ENCODE data around the gene AKR1A1.
"Not testable (repeated sequence)": the region's sequence is repeated elsewhere in the genome, so short reads cannot be mapped to it uniquely, and the experiment has no call there.

AKR1A1 gene

DNA sequence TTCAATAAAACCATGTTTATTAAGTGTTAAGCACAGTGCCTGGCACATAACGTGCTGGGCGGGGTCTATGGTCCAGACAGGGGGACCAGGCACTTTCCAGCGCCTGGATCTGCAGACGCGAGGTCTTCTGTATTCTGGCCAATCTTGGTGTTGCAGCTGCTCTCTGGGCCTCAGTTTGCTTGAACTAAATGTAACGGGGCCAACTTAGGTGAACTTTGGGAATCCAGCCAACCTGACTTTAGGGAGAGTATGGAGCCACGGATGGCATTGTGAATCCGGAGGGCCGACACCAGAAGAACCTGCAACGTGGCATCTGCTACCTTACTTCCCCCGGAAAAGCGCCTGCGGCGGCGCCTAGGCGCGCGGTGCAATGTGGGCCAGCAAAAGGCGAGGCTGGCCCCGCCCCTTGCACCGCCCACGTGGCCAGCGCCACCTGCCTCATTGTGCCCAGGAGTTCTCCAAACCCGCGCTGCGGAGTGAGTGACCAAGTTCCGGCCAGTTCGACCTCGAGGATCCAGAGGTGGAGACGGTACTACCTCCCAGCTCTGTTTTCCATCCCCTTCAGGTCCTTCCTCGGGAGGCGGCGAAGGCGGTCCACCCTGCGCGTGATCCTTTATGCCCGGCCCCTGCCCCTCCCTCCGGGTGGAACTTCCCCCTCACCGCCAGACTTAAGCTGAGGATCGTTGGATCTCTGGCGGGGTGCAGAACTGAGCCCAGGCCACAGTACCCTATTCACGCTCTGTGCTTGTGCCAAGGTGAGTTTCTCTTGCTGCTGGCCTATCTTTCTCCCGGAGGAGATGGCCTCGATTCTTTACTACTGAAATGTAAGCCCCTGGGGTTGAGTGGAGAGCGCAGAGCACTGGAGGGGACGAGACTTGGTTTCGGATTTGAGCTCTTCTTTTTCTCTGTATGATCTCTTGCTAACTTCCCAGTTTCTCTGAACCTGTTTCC lies at the start of gene AKR1A1:
TSS of gene AKR1A1 (plus strand) at position 426 of the 951 bp plus-strand sequence. CDS start 10,969 bp downstream, outside the sequence.
- peak; percentile 92 for DNase-seq

DNA sequence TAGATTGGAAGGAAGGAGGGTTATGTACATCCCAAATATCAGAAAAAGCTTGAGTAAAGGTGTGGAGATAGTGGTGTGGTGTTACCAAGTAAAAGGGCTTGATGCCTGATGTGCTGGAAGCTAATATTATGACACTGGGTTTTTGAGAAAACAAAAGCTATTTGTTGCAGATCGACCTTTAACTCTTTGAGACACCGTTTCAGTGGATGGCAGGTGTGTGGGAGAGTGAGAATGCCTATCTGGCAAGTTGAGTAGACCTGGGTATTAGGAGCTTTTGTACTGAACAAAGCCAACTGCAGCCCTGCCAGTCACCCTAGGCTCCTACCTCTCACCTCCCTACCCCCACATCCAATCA lies 49.1 kb upstream of the AKR1A1 start:
- no peak for DNase-seq

DNA sequence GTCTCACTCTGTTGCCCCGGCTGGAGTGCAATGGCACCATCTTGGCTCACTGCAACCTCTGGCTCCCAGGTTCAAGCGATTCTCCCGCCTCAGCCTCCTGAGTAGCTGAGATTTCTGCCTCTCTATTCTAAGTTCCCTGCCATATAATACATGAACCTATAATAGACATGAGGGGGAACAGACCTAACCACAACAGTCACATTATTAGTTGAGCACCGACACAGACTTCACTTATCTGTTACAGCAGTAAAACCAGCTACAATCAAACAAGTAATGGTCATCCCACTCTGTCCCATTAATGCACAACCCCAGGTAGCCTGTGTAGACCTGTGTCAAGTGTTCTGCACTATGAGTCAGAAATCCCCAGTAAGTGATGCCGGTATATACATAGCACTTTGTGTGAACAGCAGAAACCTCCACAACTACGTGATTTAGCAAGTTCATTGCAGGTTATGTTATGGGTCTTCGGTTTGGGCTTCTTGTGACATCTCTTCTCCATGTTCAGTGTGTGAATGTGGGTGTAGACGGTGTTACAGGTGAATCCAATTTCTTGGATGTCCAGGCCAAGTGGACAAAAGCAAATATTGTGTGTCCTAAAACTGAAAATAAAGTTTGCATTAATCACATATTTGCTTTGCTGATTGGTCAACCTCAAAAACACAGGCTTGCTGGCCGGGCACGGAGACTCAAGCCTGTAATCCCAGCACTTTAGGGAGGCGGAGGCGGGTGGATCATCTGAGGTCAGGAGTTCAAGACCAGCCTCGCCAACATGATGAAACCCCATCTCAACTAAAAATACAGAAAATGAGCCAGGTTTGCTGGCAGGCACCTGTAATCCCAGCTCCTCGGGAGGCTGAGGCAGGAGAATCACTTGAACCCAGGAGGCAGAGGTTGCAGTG lies 46.9 kb upstream of the AKR1A1 start:
- DNase-seq: no peak

DNA sequence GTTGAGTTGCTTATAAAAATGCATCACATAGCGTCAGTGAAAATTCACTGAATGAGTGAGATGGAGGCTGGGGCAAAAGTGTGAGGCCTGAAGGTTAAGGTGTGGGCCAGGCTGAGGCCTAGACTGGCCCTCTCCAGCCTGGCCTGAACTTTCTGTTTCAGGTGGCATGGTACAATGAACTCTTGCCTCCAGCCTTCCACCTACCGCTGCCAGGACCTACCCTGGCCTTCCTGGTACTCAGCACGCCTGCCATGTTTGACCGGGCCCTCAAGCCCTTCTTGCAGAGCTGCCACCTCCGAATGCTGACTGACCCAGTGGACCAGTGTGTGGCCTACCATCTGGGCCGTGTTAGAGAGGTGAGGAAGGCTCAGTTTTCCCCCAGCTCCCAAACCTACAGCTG lies 43.4 kb upstream of the AKR1A1 start:
- DNase-seq: no peak

DNA sequence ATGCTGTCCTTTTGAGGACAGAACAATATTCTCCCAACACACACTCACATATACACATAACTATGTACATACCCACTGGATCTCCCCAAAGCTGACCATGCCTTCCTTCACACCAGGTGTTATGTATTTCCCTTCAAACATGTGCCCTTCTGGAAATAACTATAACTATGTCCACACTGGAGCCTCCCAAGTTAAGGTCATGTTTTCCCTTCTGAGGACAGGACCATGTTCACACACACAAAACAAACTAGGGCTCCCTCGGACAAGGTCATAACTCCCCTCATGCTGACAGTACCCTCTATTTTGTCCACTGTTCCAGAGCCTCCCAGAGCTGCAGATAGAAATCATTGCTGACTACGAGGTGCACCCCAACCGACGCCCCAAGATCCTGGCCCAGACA lies 42.7 kb upstream of the AKR1A1 start:
- DNase-seq: no peak

DNA sequence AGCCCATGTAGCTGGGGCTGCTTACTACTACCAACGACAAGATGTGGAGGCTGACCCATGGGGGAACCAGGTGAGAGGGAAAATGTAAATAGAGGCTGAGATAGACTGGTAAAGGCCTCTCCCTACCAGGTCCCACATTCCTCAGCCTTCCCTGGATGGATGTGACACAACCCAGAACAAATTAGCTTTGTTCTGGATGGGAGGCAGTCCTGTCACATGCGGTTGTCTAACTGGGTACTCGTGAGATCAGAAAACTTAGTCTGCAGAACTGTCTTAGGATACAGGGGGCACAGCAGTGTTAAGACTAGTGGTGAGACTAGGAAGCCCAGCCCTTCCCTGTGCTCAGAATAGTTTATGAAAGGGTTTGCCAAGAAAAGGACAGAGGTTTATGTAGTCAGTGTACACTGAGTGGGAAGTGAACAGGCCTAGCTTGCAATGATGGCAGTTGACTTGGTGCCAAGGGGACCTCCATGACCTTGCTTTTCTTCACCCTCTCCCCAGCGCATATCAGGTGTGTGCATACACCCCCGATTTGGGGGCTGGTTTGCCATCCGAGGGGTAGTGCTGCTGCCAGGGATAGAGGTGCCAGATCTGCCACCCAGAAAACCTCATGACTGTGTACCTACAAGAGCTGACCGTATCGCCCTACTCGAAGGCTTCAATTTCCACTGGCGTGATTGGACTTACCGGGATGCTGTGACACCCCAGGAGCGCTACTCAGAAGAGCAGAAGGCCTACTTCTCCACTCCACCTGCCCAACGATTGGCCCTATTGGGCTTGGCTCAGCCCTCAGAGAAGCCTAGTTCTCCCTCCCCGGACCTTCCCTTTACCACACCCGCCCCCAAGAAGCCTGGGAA lies 42.1 kb upstream of the AKR1A1 start:
- no peak for DNase-seq

DNA sequence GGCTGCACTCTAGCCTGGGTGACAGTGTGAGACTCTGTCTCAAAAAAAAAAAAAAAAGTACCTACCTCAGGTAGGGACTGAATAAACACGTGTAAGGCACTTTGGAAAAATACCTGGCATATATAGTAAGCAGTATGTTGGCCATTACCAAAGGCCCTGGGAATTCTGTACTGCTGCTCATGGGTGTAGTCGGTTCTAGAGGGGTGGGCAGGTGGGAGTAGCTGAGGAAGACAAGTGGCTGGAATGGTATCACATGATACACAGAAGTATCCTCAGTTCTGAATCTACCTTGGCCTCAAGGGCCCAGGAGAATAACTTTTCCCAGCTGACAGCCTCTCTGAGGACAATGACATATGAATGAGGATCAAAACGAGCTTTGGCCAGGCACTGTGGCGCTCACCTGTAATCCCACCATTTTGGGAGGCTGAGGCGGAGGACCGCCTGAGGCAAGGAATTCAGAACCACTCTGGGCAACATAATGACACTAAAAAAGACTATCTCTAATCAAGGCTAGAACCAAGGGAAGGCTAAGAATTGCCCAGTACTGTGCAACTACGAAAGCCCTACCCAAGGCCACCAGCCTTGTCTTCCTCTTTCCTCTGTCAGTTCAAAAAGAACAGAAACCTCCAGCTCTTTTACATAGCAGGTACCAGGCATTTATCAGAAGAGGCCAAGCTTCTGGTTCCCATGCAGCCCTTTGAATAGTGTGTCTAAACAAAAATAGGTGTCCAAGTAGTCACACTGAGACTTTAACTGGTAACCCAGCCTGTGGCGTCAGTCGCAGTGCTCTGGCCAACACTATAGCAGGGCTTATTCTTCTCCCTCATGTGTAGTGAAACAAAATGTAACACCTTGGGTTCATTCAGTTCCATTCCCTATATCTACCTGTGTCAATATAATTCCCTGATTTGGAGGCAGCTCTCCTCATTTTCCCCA lies 40.3 kb upstream of the AKR1A1 start:
- DNase-seq: no peak

DNA sequence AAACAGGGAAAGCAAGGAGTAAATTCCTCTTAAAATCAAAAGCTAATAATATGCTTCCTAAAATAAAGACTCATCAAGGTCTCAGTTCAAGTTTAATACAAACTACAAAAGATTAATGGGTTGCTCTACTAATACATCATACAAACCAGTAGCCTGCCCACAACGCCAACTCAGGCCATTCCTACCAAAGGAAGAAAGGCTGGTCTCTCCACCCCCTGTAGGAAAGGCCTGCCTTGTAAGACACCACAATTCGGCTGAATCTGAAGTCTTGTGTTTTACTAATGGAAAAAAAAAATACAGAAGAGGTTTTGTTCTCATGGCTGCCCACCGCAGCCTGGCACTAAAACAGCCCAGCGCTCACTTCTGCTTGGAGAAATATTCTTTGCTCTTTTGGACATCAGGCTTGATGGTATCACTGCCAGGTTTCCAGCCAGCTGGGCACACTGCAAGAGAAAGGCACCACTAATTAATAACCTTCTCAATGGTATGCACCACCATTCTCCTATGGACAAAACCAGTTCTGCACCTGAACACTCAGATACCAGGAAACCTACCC lies 39.6 kb upstream of the AKR1A1 start:
- no peak for DNase-seq

DNA sequence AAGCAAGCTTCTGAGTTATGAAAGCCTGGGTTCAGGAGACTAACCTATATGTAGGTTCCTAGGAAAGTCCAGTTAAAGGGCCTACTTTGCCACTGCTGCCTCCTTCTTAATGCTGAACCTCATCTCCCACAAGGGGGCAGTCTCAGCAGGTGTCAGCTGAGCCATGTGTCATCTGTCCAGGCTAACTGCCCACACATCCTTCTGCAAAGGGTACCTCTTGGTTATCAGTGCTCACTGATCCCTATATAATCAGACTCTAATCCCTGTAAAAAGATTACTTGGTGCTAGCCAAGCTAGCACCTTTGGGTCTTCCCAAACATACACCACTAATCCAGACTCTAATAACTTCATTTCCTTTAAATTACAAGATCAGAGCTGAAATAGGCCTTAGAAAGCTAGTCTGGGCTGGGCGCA lies 38.0 kb upstream of the AKR1A1 start:
- peak; percentile 69 for DNase-seq

DNA sequence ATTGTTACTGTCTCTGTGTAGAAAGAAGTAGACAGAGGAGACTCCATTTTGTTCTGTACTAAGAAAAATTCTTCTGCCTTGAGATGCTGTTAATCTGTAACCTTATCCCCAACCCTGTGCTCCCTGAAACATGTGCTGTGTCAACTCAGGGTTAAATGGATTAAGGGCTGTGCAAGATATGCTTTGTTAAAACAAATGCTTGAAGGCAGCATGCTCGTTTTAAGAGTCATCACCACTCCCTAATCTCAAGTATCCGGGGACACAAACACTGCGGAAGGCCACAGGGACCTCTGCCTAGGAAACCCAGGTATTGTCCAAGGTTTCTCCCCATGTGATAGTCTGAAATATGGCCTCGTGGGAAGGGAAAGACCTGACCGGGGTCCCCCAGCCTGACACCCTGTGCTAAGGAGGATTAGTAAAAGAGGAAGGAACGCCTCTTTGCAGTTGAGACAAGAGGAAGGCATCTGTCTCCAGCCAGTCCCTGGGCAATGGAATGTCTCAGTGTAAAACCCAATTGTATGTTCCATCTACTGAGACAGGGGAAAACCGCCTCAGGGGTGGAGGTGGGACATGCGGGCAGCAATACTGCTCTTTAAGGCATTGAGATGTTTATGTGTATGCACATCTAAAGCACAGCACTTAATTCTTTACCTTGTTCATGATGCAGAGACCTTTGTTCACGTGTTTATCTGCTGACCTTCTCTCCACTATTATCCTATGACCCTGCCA lies 36.9 kb upstream of the AKR1A1 start:
- DNase-seq: not testable (repeated sequence)

DNA sequence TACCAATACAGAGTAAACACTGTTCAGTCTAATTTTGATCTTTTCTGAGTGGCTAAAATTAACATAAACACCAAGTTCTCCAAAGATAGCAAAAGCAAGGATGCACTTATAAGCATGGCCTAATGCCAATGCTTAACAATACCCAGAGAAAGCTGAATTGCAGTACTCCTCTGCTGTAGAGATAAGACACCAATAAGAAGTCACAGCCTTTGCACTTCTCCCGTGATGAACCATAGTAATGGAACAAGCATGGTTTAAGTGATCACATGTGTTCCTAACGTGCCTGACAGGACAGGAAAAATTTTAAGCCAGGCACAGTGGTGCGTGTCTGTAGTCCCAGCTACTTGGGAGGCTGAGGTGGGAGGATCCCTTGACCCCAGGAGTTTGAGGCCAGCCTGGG lies 34.6 kb upstream of the AKR1A1 start:
- no peak for DNase-seq

DNA sequence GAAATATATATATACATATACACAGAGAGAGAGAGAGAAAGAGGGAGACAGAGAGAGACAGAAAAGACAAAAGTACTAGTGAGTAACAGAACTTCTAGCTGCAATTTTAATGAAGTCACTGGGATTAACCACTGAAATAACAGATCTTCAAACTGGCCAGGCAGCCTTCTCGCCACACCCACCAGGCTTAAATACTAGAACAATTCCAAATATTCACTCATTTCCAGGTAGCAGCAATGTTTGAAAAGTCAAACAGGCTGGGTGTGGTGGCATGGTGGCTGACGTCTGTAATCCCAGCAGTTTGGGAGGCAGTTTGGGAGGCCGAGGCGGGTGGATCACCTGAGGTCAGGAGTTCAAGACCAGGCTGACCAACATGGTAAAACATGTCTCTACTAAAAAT lies 34.2 kb upstream of the AKR1A1 start:
- no peak for DNase-seq

DNA sequence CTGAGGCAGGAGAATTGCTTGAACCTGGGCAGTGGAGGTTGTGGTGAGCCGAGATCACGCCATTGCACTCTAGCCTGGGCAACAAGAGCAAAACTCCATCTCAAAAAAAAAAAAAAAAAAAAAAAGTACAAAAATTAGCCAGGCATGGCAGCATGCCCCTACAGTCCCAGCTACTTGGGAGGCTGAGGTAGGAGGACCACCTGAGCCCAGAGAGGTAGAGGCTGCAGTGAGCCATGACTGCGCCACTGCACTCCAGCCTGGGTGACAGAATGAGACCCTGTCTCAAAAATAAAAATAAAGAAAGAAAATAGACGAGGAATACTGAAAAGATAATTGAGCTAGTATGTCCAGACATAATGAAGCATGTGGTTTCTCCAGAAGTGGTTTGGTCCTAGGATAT lies 32.3 kb upstream of the AKR1A1 start:
- not testable (repeated sequence) for DNase-seq

DNA sequence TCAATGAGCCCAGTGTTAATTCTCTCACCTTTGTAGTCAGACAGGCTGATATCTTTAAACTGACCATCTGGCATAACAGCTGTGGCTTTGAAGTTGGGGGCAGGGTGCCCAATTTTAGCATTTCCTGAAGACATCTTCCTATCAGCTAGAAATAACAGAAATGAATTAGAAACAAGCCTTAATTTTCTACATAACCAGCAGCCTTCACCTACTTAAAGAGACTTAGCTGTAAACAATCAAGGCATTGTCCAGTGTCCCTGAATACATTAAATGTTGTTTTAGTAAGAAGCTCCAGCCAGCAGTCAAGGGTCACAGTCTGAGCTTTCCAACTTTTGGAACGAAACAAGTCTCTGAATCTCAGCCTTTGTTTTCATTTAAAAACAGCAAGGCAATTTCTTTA lies 31.7 kb upstream of the AKR1A1 start:
- DNase-seq: no peak

DNA sequence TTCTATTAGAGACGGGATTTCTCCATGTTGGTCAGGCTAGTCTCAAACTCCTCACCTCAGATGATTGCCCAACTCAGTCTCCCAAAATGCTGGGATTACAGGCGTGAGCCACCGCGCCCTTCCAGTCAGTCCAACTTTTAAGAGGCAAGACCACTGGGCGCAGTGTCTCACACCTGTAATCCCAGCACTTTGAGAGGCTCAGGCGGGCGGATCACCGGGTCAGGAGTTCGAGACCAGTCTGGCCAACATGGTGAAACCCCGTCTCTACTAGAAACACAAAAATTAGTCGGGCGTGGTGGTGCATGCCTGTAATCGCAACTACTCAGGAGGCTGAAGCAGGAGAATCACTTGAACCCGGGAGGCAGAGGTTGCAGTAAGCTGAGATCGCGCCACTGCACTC lies 30.9 kb upstream of the AKR1A1 start:
- DNase-seq: not testable (repeated sequence)

DNA sequence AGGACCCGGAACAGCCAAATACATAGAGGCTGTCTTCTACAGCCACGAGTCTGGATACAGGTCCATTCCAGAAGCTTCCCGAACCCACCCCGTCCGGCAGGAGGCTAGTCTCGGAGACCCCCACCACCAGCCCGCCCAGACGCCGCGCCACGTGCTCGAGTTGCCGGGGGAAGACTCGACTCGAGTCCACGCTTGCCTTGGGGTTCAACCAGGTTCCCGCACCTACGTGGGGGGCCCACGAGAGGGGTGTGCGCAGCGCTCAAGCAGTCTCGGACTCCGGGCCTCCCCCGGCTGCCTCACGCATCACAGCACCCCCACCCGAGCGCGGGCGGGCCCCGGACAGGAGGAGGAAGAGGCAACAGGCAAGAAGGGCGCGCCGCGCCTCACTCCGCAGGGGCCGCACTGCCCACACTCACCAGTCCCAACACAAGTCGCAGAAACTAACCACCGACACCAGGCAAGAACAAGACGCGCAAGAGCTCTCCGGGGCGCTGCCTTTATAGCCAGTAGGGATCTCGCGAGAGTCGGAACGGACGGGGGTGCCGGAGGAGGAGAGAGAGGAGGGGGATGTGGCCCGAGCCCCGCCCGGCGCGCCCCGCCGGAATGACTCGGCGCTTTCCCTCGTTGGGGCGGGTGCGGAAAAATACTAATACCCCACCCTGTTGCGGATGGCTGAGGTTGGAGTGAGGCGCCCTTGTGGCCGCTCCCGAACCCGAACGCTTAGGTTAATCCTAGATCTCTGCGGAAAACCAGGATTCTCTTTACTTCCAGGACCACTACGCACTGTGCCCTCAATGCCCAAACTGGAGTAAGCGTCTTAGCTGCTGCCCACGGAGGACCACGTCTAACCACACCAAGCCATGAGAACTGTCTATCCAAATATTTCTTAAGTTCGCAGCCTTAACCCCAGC lies 29.0 kb upstream of the AKR1A1 start, which contains the start of gene PRDX1:
TSS of gene PRDX1 (minus strand) at position 472 of the 911 bp plus-strand sequence. CDS start 2,841 bp downstream, outside the sequence.
- DNase-seq: peak; percentile 96

DNA sequence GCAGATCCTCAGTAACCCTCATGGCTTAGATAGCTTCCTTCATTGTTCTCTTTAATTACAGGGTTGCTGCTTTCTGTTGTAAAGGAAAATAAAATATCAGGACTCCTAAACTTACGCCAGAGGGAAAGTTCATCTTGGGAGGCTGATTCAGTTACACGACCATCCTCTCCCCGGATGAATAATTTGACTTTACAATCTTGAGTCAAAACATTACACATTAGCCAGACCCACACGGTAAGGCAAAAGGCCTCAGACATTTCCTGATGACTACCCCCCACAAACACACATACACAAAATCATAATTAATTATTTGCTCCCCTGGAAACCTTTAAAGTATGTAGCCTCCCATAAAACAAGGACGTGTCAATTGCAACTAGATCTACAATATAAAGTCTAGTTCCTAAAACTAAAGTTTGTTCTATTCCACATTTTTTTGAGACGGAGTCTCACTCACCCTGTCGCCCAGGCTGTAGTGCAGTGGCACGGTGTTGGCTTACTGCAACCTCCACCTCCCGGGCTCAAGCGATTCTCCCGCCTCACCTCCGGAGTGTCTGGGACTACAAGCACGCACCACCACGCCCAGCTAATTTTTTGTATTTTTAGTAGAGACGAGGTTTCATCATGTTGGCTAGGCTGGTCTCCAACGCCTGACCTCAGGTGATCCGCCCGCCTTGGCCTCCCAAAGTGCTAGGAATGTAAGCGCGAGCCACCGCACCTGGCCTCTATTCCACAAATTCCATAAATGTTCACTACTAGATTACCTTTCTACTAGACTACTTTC lies 28.1 kb upstream of the AKR1A1 start:
- no peak for DNase-seq

DNA sequence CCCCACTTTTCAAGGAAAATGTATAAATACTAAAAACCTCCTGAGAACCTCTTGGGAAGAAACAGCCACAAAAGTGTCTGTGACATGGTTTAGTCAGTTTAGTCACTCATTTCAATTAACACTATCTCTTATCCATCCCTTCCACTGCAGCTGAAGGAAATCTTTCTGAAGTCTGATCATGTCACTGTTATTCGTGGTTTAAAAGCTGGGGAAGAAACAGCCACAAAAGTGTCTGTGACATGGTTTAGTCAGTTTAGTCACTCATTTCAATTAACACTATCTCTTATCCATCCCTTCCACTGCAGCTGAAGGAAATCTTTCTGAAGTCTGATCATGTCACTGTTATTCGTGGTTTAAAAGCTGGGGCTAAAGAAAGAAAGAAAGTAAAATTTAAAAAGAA lies 27.1 kb upstream of the AKR1A1 start:
- not testable (repeated sequence) for DNase-seq
